Neural cell (in vitro differentiated cells): ENCODE data around the gene LDLRAD4.

Source experiments
- EP300 ChIP-seq: fragments of 450-650 bp; conservative IDR thresholded peaks from 2 replicates; pipeline ENCODE4 v1.6.1; 2014; ENCODE audit warnings: antibody characterized with exemption, mild to moderate bottlenecking, moderate library complexity; ENCODE audit not compliant: poor library complexity, severe bottlenecking
- POLR2AphosphoS5 ChIP-seq: IDR thresholded peaks from 2 replicates; pipeline ENCODE4 v1.6.1; 2012
- SMC3 ChIP-seq: fragments of 450-650 bp; conservative IDR thresholded peaks from 2 replicates; pipeline ENCODE4 v1.6.1; 2014; ENCODE audit warnings: antibody characterized with exemption, mild to moderate bottlenecking, moderate library complexity; ENCODE audit not compliant: poor library complexity
- TF ChIP-seq, protein P1 (sequence below): fragments of 450-650 bp; IDR thresholded peaks from 2 replicates; pipeline ENCODE4 v1.5.1; 2014; ENCODE audit warnings: antibody characterized with exemption, mild to moderate bottlenecking, moderate library complexity; ENCODE audit not compliant: poor library complexity, severe bottlenecking

DNA sequence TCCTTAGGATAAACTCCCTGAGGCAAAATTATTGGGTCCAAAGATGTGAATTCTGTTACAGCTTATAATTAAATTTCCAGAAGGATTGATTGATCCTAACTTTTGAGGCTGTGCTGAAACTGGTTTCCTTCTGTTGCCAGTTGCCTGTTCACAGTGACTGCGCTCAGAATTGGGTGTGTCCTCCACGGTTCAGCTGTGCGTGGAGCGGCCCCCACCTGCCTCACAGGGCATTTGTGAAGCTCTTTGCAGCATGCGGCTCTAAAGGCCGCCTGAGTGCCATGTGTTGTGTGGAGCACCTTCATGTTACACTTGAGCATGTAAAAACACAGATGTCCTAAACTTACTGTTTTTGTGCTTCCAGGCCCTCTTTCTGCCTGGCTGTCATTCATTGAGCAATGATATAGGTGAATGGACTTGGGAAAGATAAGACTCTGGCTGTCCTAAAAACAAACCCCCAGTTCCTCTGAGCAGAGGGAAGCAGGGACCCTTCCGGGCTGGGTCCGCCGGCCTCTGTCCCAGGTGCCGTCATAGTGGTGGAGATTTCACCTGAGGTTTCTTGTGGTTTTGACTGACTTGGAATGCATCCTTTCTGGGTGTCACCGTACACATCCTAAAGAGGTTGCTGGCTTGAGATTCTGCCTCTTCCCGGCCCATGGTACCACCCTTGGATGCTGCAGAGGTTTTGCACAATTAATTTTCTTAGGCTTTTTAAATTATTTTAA lies 173.6 kb downstream of the LDLRAD4 start:
- TF ChIP-seq POLR2AphosphoS5: no peak
- TF ChIP-seq, protein P1, sequence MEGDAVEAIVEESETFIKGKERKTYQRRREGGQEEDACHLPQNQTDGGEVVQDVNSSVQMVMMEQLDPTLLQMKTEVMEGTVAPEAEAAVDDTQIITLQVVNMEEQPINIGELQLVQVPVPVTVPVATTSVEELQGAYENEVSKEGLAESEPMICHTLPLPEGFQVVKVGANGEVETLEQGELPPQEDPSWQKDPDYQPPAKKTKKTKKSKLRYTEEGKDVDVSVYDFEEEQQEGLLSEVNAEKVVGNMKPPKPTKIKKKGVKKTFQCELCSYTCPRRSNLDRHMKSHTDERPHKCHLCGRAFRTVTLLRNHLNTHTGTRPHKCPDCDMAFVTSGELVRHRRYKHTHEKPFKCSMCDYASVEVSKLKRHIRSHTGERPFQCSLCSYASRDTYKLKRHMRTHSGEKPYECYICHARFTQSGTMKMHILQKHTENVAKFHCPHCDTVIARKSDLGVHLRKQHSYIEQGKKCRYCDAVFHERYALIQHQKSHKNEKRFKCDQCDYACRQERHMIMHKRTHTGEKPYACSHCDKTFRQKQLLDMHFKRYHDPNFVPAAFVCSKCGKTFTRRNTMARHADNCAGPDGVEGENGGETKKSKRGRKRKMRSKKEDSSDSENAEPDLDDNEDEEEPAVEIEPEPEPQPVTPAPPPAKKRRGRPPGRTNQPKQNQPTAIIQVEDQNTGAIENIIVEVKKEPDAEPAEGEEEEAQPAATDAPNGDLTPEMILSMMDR: no peak
- no peak for TF ChIP-seq EP300
- no peak for TF ChIP-seq SMC3
